WI38 (cell line): Measurements from ENCODE around the gene EME2.

Experiments used
- H3K4me3 ChIP-seq: 2 replicates; pipeline ENCODE4 v1.5.1; 2011; ENCODE audit warnings: low read depth, mild to moderate bottlenecking, control low read depth, low read length
- CTCF ChIP-seq: IDR thresholded peaks from 2 replicates; pipeline ENCODE4 v1.5.1; 2012; ENCODE audit warnings: low read depth, mild to moderate bottlenecking, control low read depth, low read length

The EME2 gene

GRCh38 chr16:1800701-1801100 lies 28.1 kb downstream of the EME2 start:
- no peak overlapping the region for H3K4me3 ChIP-seq
- no peak for TF ChIP-seq CTCF

GRCh38 chr16:1807626-1808025 lies 35.0 kb downstream of the EME2 start:
- TF ChIP-seq CTCF, result no peak
- H3K4me3 ChIP-seq, result no peak overlapping the region

GRCh38 chr16:1808691-1809090 lies 36.1 kb downstream of the EME2 start:
- no peak overlapping the region for H3K4me3 ChIP-seq
- TF ChIP-seq CTCF, result no peak

GRCh38 chr16:1809281-1809801 lies 36.7 kb downstream of the EME2 start:
- H3K4me3 ChIP-seq, result no peak overlapping the region
- no peak for TF ChIP-seq CTCF

GRCh38 chr16:1810106-1810505 lies 37.5 kb downstream of the EME2 start:
- no peak overlapping the region for H3K4me3 ChIP-seq
- TF ChIP-seq CTCF, result no peak

- no peak for TF ChIP-seq CTCF
- no peak overlapping the region for H3K4me3 ChIP-seq
Observed at GRCh38 chr16:1810536-1810935, 37.9 kb downstream of the EME2 start.

GRCh38 chr16:1812732-1813163 lies 40.1 kb downstream of the EME2 start:
- no peak overlapping the region for H3K4me3 ChIP-seq
- peak; percentile 68 for TF ChIP-seq CTCF
